ENCODE data around the gene C17orf100. TPM values are rescaled to one million over a fixed set of nuclear protein-coding genes. Genes with fewer than 3 reads are reported as not detected.

The C17orf100 gene
- total and polyA plus RNA-seq, 9 donors: 0.98 to 4.1 (median 3.6) TPM

DNA sequence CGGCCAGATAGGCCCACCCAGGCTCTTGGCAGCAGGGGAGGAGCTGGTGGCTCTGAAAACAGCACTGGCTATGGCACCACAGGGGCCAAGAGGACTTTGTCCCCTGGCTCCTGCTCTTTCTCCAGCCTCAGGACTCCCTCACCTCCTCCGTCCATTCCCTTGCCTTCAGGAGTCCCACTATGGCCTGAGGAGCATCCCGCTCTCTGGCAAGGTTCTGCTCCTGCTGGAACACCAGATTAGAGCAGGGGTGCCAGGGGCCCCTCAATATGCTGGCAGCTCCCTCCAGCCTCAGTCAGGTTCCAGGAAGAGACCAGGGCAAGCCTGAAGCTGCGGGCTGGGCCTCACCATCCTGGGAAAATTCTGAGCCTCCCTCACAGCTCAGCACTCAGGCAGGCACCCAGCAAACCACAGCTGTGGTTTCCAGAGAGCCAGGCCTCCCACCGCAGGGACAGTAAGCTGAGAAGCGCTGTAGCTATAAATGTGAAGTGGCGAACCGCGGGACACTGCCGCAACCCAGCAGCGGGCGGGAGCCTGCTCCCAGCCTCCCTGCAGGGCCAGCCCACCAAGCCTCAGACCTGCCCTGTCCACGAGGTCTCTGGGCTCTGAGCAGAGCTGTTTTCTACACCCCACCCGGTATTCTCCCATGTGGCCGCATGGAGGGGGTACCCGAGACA is 25.7 kb downstream of the C17orf100 start:
- Histone ChIP-seq H3K9me3 (replicated peaks; ENCODE audit: control insufficient read depth, low read depth, low read length) (no peaks in the 10 kb centered on the region), H3K4me1 (ENCODE audit: control insufficient read depth, insufficient read depth, low read length) (peaks cover 7% of the 10 kb centered on the region), H3K36me3 (ENCODE audit: control insufficient read depth, insufficient read depth, low read length) (no peaks in the 10 kb centered on the region), H3K4me3 (ENCODE audit: low read length) (no peak overlapping the region), H3K27me3 (ENCODE audit: control insufficient read depth, insufficient read depth, low read length) (peaks cover 12% of the 10 kb centered on the region), H3K27ac (ENCODE audit: low read length) (no peak overlapping the region)
- WGBS (ENCODE audit: insufficient coverage): 25% methylated on average over 11 of the region's 16 CpGs
- peak; percentile 33 for DNase-seq

DNA sequence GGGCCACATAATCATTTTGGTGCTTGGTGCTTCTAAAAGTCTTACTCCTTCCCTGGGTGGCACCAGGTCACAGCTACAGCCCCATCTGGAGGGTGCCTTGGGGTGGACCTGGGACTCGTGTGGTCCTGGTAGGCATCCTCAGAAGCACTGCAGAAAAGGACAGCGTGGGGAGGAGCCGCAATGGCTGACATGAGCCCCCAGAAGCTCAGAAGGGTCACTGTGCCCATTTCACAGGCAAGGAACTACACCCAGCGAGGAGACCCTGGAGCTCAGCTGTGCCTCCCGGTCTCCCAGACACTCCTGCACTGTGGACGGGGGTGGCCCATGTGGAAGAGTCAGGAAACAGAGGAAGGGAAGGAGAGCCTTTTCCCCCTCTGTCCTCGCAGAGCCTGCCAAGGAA is 26.4 kb downstream of the C17orf100 start:
- H3K4me1 ChIP-seq (ENCODE audit: control insufficient read depth, insufficient read depth, low read length): peaks cover 7% of the 10 kb centered on the region
- no peak overlapping the region for H3K4me3 ChIP-seq (ENCODE audit: low read length)
- no peak for DNase-seq
- no peaks in the 10 kb centered on the region for H3K9me3 ChIP-seq (replicated peaks; ENCODE audit: control insufficient read depth, low read depth, low read length)
- H3K27ac ChIP-seq (ENCODE audit: low read length): no peak overlapping the region
- WGBS (ENCODE audit: insufficient coverage): 80% methylated on average over 3 of the region's 7 CpGs
- H3K36me3 ChIP-seq (ENCODE audit: control insufficient read depth, insufficient read depth, low read length): no peaks in the 10 kb centered on the region
- H3K27me3 ChIP-seq (ENCODE audit: control insufficient read depth, insufficient read depth, low read length): peaks cover 12% of the 10 kb centered on the region

DNA sequence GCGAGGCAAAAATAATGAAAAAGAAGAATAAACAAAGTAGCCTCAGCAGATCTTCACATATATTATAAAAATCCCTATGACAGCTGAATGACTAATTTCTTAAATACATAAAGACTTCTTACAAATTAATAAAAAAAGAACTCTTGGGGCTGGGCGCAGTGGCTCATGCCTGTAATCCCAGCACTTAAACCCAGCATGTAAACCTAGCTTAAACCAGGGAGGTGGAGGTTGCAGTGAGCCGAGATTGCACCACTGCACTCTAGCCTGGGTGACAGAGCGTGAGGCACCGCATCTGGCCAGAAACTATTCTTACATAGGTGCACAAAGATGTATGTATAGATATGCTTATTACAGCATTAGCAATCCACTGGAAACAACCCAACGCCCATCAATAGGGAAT is 27.7 kb downstream of the C17orf100 start:
- peaks cover 12% of the 10 kb centered on the region for H3K27me3 ChIP-seq (ENCODE audit: control insufficient read depth, insufficient read depth, low read length)
- no peak for DNase-seq
- H3K27ac ChIP-seq (ENCODE audit: low read length): no peak overlapping the region
- WGBS (ENCODE audit: insufficient coverage): 100% methylated on average over 1 of the region's 6 CpGs
- no peak overlapping the region for H3K4me3 ChIP-seq (ENCODE audit: low read length)
- H3K36me3 ChIP-seq (ENCODE audit: control insufficient read depth, insufficient read depth, low read length): no peaks in the 10 kb centered on the region
- no peaks in the 10 kb centered on the region for H3K9me3 ChIP-seq (replicated peaks; ENCODE audit: control insufficient read depth, low read depth, low read length)
- peaks cover 7% of the 10 kb centered on the region for H3K4me1 ChIP-seq (ENCODE audit: control insufficient read depth, insufficient read depth, low read length)

DNA sequence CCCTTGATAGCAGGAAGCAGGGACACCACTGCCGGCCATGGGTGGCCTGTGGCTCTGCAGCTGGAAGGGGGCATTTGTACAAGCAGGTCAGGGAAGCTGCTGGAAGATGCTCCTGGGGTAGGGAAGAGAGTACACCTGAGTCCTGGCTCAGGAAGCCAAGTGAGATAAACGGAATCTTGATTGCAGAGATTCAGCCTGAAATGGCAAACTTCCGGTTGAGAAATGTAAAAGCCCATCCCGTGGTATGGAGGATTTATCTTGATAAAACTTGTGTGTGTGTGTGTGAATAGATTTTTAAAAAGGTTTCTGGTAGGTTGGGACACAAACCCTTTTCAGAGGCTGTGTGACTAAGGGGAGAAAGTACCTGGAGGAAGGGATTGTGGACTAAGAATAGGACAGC is 29.6 kb downstream of the C17orf100 start:
- H3K27ac ChIP-seq (ENCODE audit: low read length): no peak overlapping the region
- peaks cover 7% of the 10 kb centered on the region for H3K4me1 ChIP-seq (ENCODE audit: control insufficient read depth, insufficient read depth, low read length)
- 70% methylated on average over 4 of the region's 4 CpGs for WGBS (ENCODE audit: insufficient coverage)
- peaks cover 12% of the 10 kb centered on the region for H3K27me3 ChIP-seq (ENCODE audit: control insufficient read depth, insufficient read depth, low read length)
- no peaks in the 10 kb centered on the region for H3K36me3 ChIP-seq (ENCODE audit: control insufficient read depth, insufficient read depth, low read length)
- DNase-seq: no peak
- no peak overlapping the region for H3K4me3 ChIP-seq (ENCODE audit: low read length)
- no peaks in the 10 kb centered on the region for H3K9me3 ChIP-seq (replicated peaks; ENCODE audit: control insufficient read depth, low read depth, low read length)

DNA sequence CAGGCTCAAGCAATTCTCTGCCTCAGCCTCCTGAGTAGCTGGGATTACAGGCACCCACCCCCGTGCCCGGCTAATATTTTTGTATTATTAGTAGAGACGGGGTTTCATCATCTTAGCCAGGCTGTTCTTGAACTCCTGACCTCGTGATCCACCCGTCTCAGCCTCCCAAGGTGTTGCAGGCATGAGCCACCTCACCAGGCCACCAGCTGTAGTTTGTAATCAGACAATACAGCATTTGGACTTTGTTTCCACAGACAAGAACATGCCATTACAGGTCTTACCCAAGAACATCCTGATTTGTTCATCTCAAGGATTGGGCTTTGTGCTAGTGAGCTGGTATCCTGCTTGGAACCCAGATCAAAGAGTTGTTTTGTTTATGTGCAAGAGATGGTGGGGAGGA is 30.1 kb downstream of the C17orf100 start:
- H3K9me3 ChIP-seq (replicated peaks; ENCODE audit: control insufficient read depth, low read depth, low read length): no peaks in the 10 kb centered on the region
- WGBS (ENCODE audit: insufficient coverage): 75% methylated on average over 2 of the region's 5 CpGs
- no peaks in the 10 kb centered on the region for H3K36me3 ChIP-seq (ENCODE audit: control insufficient read depth, insufficient read depth, low read length)
- H3K27ac ChIP-seq (ENCODE audit: low read length): no peak overlapping the region
- H3K4me3 ChIP-seq (ENCODE audit: low read length): no peak overlapping the region
- no peak for DNase-seq
- H3K27me3 ChIP-seq (ENCODE audit: control insufficient read depth, insufficient read depth, low read length): peaks cover 12% of the 10 kb centered on the region
- peaks cover 6% of the 10 kb centered on the region for H3K4me1 ChIP-seq (ENCODE audit: control insufficient read depth, insufficient read depth, low read length)

DNA sequence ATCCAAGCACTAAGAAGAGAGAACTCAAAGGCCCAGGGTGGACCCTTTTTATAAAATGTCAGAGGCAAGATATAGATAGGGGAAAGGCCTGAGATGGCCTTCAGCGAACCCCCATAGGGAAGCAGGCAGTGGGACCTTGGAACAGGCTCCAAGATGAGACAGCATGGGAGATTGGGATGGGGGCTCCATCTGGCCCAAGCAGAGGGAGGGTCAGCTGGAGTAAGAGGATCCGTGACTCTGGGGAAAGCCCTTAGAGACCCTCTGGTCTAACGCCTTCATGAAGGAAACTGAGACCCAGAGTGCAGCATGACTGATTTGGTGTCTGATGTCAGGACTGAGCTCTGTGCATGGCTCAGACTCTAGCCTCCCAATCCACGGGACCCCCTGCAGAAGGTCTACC is 30.8 kb downstream of the C17orf100 start:
- no peak overlapping the region for H3K4me3 ChIP-seq (ENCODE audit: low read length)
- H3K4me1 ChIP-seq (ENCODE audit: control insufficient read depth, insufficient read depth, low read length): no peaks in the 10 kb centered on the region
- WGBS (ENCODE audit: insufficient coverage): 82% methylated on average over 4 of the region's 4 CpGs
- no peaks in the 10 kb centered on the region for H3K9me3 ChIP-seq (replicated peaks; ENCODE audit: control insufficient read depth, low read depth, low read length)
- no peaks in the 10 kb centered on the region for H3K36me3 ChIP-seq (ENCODE audit: control insufficient read depth, insufficient read depth, low read length)
- H3K27me3 ChIP-seq (ENCODE audit: control insufficient read depth, insufficient read depth, low read length): peaks cover 10% of the 10 kb centered on the region
- no peak for DNase-seq
- no peak overlapping the region for H3K27ac ChIP-seq (ENCODE audit: low read length)

DNA sequence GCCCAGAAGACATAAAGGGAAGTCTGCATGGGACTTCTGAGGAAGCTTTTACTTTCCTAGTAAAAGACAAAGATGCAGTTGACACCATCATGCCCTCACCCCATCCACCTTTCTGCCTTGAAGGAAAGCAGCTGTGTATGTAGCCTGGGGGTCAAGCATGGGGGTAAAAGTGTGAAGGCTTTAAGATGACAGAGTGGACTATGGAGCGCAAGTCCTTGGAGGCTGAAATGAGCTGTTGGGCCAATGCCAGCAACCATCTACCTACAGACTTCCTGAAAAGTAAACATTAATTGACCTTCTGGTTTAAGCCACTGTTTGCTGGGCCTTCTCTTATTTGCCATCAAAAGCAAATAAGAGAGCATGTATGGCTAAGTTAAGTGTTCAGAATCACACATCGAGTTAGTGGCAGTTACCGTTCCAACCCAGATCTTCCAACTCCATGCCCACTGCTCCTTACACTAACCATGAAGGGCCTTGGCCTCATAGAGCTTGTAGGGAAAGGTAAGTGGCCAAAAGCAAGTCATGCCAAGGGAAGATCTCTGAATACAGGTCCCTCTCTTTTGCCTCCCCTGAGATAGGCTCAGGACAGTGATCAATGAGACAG is 31.6 kb downstream of the C17orf100 start:
- WGBS (ENCODE audit: insufficient coverage): no CpG with 5 or more reads among the region's 3 CpGs
- H3K9me3 ChIP-seq (replicated peaks; ENCODE audit: control insufficient read depth, low read depth, low read length): no peaks in the 10 kb centered on the region
- H3K4me1 ChIP-seq (ENCODE audit: control insufficient read depth, insufficient read depth, low read length): no peaks in the 10 kb centered on the region

DNA sequence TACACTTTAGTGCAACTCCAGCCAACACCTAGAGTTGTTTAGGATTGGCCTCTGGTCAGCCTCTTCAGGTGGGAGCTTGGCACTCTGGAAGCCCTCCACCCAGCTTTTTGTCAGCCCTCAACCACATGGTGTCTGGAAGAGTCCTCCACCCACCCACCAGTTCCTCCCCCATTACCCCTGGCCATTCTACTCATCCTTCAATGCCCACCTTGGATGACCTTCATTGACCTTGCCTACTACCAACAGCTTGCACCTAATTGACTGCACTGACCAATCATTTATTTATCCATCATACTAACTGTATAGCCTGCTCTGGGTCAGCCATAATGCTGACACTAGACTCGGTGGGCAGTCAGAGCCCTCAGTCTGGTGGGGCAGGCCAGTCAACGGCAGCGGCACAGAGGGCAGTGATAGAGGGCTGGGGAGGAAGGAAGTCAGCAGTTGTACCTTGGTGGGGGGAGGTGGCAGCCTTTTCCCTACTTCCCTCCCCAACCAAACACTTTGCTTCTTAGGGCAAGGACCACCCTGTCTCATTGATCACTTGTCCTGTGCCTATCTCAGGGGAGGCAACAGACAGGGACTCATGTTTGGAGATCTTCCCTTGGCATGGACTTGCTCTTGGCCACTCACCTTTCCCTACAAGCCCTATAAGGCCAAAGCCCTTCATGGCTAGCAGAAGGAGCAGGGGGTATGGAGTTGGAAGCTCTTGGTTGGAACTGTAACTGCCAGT is 32.3 kb downstream of the C17orf100 start:
- Histone ChIP-seq H3K27me3 (ENCODE audit: control insufficient read depth, insufficient read depth, low read length) (peaks cover 2% of the 10 kb centered on the region), H3K36me3 (ENCODE audit: control insufficient read depth, insufficient read depth, low read length) (no peaks in the 10 kb centered on the region), H3K9me3 (replicated peaks; ENCODE audit: control insufficient read depth, low read depth, low read length) (no peaks in the 10 kb centered on the region), H3K27ac (ENCODE audit: low read length) (no peak overlapping the region), H3K4me1 (ENCODE audit: control insufficient read depth, insufficient read depth, low read length) (no peaks in the 10 kb centered on the region), H3K4me3 (ENCODE audit: low read length) (no peak overlapping the region)
- WGBS (ENCODE audit: insufficient coverage): no CpG with 5 or more reads among the region's 3 CpGs
- DNase-seq: no peak

More for the DNA sequence above, 31.6 kb downstream of the C17orf100 start:
- Histone ChIP-seq H3K27ac (ENCODE audit: low read length) (no peak overlapping the region), H3K4me3 (ENCODE audit: low read length) (no peak overlapping the region), H3K27me3 (ENCODE audit: control insufficient read depth, insufficient read depth, low read length) (peaks cover 8% of the 10 kb centered on the region), H3K36me3 (ENCODE audit: control insufficient read depth, insufficient read depth, low read length) (no peaks in the 10 kb centered on the region)
- DNase-seq: no peak

DNA sequence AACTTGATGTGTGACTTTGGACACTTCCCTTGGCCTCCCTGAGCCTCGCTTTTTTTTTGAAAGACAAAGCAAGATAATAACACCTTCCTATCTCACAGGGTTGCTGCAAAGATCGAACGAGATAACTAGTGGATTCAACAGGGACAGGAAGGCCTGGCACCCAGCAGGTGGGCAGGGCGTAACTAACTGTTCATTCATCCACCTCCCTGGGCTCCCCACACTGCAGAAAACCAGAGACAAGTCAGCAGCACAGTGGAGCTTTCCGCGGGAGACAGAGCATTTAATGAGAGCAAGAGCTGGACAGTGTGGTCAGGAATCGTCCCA is 32.9 kb downstream of the C17orf100 start:
- no peaks in the 10 kb centered on the region for H3K9me3 ChIP-seq (replicated peaks; ENCODE audit: control insufficient read depth, low read depth, low read length)
- no peak overlapping the region for H3K27ac ChIP-seq (ENCODE audit: low read length)
- H3K27me3 ChIP-seq (ENCODE audit: control insufficient read depth, insufficient read depth, low read length): peaks cover 5% of the 10 kb centered on the region
- WGBS (ENCODE audit: insufficient coverage): no CpG with 5 or more reads among the region's 7 CpGs
- no peak for DNase-seq
- H3K36me3 ChIP-seq (ENCODE audit: control insufficient read depth, insufficient read depth, low read length): no peaks in the 10 kb centered on the region
- no peaks in the 10 kb centered on the region for H3K4me1 ChIP-seq (ENCODE audit: control insufficient read depth, insufficient read depth, low read length)
- H3K4me3 ChIP-seq (ENCODE audit: low read length): no peak overlapping the region

DNA sequence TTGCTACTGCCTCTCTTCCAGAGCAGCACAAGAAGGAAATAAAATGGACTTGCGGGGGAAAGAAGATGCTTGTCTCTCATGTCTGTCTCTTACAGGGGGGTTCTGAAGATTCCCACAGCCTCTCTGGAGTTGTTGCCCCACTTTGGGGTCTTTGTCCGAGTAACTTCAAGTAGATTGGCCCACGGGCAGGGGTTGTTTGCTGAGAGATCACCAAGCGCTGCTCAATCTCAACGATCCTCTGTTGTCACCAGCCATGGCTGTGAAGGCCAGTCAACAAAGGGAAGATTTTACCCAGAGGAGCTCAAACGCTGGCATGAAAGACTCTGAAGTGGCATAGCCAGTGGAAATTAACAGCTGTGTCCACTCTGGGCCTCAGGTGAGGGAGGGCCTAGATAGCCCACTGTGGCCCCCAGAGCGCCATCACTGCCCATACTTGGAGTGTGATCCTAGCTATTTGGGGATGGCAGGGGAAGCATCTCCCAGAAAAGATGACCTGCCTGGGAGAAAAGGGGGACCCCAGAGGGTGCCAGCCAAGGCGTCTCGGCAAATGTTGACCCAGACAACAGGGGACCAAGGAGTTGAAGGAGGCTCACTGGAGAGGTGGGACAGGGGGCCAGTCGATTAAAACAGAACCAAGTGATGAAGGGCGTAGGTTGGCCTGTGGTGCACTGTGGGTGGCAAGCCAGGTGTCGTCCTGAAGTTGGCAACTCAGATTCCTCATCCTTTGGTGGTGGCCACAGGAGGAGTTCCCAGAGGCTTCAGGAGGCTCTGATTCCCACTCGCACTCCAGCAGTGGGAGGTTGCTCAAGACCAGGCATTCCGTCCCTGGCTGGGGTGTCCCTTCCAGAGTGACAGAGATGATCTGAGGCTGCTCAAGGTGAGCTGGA is 33.6 kb downstream of the C17orf100 start:
- Histone ChIP-seq H3K27ac (ENCODE audit: low read length) (no peak overlapping the region), H3K4me1 (ENCODE audit: control insufficient read depth, insufficient read depth, low read length) (no peaks in the 10 kb centered on the region), H3K4me3 (ENCODE audit: low read length) (no peak overlapping the region), H3K36me3 (ENCODE audit: control insufficient read depth, insufficient read depth, low read length) (no peaks in the 10 kb centered on the region), H3K9me3 (replicated peaks; ENCODE audit: control insufficient read depth, low read depth, low read length) (no peaks in the 10 kb centered on the region), H3K27me3 (ENCODE audit: control insufficient read depth, insufficient read depth, low read length) (peaks cover 5% of the 10 kb centered on the region)
- WGBS (ENCODE audit: insufficient coverage): 82% methylated on average over 14 of the region's 14 CpGs
- DNase-seq: no peak
